GM19099 (cell line): ENCODE results near the gene CSNK1A1.

Experiments
- POLR2A ChIP-seq: IDR thresholded peaks from 3 replicates; pipeline ENCODE4 v1.6.1; 2011; ENCODE audit warnings: low read depth; ENCODE audit not compliant: insufficient read length; ENCODE audit errors: extremely low read depth

CSNK1A1 gene

DNA sequence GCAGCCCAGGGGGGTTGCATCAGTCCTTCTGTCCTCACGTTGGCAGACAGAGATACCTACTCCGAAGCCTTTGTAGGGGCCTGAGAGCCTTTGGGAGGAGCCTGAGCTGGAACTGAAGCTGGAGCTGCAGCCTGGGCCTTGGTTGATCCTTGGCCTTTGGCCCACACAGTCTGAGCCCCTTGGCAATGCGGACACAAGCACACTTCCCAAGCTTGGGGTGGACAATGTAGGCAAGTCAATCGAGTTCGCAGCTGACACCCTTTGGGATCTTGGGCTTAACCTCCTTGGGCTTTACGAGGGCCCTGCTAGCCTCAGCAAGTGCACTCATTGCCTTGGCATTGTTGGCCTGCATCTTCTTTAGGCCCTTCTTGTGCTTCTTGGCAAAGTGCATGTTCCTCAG is 5.9 kb downstream of the CSNK1A1 start:
- TF ChIP-seq POLR2A: no peak

- TF ChIP-seq POLR2A: no peak
These were observed 7.2 kb downstream of the CSNK1A1 start for GRCh38 chr5:149544028-149544420.

DNA sequence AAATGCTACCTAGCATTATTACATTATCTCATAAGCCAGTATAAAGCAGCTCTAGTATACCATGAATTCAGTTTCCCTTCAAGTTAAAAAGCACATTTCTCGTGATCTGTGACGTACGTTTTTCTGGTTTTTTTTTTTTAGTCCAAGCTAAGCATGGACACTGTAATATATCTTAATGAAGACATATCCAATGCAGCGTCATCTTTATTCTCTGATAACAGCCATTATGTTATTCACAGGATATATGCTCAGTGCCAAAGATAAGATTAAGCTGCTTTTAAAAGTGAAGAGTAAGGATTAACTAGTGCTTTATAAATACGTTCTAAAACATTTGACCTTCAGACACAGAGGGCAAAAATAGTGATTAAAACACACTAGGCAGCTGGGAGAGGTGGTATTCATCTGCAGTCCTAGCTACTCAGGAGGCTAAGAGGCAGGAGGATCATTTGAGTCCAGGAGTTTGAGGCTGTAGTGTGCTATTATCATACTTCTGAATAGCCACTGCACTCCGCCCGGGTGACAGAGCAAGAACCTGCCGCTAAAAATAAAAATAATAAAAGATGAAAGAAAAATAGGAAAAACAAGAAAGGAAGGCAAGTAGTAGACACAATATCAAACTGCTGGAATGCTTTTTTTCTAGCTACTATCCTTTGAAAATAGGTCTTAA is 7.7 kb downstream of the CSNK1A1 start:
- TF ChIP-seq POLR2A: no peak

GRCh38 chr5:149541893-149542292 is 9.3 kb downstream of the CSNK1A1 start:
- TF ChIP-seq POLR2A: no peak

DNA sequence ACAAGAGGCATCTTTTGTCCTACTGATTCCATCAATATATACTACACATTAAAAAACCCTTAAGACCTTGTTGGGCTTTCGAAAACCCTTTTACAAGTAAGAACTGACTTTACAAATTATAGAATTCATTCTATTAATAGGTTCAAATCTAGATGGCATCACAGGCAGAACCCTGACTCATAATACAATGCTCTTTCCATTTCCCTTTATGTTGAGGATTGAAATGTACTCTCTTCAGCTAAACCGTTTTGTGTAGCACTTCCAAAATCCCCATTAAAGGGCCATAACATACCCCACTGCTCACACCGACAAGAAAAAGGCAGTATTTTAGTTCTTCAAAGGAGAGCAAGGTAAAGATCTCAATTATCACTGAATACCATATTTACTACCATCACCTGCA is 11.2 kb downstream of the CSNK1A1 start:
- no peak for TF ChIP-seq POLR2A

DNA sequence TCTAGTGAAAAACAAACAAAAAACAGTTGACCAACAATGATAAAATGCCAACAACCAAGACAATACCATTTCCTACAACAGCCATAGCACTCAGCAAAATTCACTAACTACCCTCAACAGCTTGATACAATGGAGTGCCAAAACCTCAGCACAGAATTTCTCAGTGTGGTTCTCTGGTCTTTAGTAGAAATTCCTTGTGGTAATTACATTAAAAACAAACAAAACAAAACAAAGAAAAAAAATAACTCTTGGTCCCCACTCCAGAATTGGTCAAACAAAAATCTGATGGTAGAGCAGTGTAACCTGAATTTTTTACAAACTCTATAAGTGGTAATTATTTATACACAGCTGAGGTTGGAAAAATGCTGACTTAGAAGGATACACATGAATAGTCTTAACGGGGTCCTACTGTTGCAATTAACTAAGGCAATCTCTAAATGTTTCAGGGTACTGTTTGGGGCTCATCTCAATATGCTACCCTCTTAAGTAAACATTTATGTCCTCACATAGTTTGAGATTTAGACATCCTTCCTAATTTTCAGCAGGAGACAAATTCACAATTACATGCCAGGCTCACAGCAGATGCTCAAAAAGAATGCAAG is 13.8 kb downstream of the CSNK1A1 start:
- TF ChIP-seq POLR2A: no peak

GRCh38 chr5:149532413-149532812 is 18.8 kb downstream of the CSNK1A1 start:
- no peak for TF ChIP-seq POLR2A

DNA sequence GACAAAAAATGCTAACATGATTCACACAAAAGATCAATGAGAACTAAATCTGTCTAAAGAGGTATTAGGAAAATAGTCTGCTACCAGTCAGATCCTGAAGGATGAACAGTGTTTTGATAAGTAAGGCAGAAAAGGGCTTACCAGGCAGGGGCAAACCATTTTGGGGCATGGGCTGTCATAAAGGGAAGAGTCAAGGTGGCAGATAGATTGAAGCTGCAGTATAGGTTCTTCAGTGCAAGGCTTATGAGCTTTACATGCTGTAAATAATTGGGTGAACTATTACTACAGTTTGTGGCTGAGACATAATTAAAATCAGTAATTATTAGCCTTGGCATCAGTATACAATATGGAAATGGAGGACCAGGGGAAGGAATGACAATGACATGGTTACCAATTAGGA is 21.8 kb downstream of the CSNK1A1 start:
- TF ChIP-seq POLR2A: no peak

DNA sequence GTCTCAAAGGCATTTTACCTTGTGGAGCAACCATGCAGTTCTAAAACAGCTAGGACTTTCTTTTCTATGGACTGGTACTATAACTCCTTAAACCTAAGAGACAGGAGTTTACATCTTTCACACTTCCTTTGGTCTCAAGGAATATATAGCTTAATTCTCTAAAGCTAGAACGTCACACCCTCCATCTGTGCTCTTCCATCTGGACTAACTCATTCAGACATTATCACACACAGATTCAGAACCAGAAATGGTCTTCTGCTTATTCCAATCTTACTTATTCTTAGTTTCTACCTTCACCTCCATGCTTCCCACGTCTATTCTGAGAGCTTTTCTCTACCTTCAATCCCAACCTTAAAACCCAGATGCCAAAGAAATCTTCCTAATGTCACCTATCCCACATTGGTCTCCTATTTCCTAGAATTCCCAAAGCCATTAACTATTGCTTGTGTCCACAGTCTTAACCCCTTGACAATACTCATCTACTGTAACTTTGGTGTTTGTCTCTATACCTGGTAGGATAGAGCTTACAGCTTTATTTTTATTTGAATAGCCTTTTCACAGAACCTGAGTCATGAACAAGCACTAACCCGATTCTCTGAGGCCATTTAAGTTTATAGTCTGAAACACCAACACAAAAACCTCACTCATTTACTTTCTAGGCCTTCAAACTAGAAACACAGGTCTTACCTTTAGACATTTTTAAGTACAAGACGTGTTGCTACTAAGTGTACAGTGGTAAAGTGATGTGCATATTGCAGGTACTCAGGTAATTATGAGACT is 22.8 kb downstream of the CSNK1A1 start:
- no peak for TF ChIP-seq POLR2A

DNA sequence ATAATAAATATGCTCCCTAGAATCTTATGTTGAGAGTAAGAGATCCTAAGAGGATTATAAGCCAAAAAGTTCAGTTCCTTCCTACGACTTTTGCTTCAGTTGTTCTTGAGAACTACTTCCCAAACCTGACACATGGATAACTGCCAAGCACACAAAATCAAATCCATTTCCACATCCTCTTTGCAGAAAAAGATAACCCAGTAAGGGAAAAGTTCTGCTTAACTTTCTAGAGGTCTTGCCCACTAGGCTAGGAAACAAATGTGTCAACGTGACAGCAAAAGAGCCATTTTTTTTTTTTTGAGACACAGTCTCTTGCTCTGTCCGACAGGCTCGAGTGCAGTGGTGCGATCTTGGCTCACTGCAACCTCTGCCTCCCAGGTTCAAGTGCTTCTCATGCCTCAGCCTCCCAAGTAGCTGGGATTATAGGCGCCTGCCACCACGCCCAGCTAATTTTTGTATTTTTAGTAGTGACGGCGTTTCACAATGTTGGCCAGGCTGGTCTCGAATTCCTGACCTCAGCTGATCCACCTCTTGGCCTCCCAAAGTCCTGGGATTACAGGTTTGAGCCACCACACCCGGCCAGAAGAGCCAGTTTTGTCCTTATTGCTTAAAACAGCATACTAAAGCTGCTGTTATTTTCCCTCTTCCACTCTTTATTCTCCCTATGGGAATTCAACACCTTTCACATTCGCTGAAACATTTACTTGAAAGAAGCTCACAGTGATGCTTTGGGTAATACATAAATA is 24.2 kb downstream of the CSNK1A1 start:
- TF ChIP-seq POLR2A: no peak

DNA sequence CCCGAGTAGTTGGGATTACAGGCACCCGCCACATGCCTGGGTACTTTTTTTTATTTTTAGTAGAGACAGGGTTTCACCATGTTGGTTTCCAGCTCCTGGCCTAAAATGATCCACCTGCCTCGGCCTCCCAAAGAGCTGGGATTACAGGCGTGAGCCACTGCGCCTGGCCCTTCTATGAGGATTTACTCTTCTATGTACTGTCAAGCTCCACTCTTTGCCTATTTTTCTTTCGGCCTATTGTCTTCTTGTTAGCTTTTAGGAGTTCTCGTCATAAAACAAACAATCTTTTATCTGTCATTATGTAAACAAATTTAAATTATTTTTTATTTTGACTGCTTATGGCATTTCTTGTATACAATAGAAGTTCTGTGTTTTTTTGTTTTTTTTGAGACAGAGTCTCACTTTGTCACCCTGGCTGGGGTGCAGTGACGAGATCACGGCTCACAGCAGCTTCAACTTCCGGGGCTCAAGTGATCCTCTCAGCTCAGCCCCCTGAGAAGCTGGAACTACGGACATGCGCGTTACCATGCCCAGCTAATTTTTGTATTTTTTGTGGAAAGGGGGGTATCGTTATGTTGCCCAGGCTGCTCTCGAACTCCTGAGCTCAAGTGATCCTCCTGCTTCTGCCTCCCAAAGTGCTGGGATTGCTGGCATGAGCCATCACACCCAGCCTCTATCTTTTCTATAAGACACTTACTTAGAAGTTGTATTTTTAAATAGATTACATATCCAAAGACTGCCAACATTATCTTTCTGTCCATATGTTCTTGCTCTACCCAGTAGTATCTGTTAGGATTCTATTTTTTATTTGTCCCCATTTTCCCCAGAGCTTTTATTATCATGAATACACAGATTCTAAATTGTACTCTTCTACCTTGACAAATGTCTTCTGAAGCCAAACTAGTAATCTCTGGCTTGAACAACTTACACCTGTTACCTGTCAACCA is 29.2 kb downstream of the CSNK1A1 start:
- no peak for TF ChIP-seq POLR2A

DNA sequence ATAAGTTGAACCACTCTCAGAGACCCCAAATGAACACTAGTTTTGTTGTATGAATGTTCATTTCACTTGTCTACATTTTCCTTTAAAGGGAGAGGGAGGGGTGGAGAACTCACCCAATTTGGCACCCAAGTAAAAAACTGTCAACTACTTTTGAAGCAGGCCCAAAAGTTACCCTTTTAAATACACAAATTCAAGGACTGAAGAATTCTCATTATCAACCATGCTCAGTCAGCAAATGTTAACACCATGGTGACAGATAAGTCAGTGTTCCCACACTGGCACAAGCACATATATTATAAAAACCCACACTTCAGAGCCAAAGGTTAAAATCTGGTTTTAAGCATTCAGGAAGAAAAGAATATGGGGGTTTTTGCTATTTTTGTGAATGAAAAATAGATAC is 31.6 kb downstream of the CSNK1A1 start:
- no peak for TF ChIP-seq POLR2A

DNA sequence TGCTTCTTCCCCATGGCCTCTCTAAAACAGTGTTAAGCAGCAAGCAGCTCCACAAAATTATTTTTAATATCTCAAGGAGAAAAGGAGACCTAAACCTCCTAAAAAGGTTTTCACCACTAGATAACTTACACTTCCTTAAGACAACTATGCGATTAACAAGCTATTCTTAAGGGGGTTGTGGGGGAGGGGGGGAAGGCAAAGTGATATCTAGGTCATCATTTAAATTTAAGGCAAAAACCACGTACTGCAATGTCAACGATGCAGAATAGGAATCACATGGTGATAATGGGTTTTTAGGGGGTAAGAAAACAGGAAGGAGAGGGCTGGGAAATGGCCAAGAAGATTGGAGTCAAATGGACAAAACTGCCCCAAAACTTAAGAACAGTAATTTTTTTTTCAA is 32.6 kb downstream of the CSNK1A1 start:
- no peak for TF ChIP-seq POLR2A

DNA sequence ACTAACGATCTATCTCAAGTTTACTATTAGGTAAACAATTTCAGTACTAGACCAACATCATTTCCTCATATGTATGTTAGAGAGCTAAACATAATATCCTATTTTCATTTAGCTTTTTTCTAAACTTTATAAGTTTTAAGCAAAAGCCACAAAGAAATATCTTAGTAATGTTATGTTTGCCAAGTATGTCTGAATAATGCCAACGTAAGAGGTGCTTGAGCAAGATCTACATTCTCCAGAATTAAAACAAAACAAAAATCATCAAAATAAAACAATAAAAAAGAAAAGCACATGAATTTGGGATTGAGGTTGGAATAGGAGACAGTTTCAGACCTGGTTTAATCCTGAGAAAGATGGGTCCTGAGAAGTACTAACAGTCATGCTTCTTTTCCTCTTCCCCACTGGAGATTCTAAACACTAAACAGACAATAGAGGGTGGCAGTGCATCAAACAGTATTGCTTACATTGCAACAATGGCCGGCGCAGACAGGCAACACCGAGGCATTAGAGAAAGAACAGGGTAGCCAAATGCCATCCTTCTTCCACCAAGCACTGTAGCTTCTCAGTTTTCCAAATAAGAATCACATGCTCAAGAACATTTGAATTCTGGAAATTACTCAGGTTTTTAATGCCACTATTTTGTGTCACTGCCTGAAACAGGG is 33.6 kb downstream of the CSNK1A1 start:
- no peak for TF ChIP-seq POLR2A
